GM23248 (cell line): Measurements from ENCODE around the gene SEZ6. TPM values are rescaled to one million over a fixed set of nuclear protein-coding genes. Genes with fewer than 3 reads are reported as not detected.

Experiments used
- DNase-seq: peaks from one replicate; pipeline ENCODE4 v3.0.0-alpha.2; 2015
- H2AFZ ChIP-seq: fragments of 200-600 bp; sonication (generic); 2 replicates; pipeline ENCODE4 v1.6.1; 2016; ENCODE audit warnings: antibody characterized with exemption
- H3F3A ChIP-seq: fragments of 200-600 bp; sonication (generic); 2 replicates; pipeline ENCODE4 v1.6.1; 2016; ENCODE audit warnings: mild to moderate bottlenecking, antibody characterized with exemption, mixed run types; ENCODE audit not compliant: insufficient read depth
- H3K27ac ChIP-seq: fragments of 200-600 bp; sonication (generic); 2 replicates; pipeline ENCODE4 v1.5.1; 2016; ENCODE audit warnings: mild to moderate bottlenecking
- H3K27me3 ChIP-seq: fragments of 200-600 bp; sonication (generic); replicated peaks from 2 replicates; pipeline ENCODE4 v1.6.1; 2016; ENCODE audit warnings: mild to moderate bottlenecking; ENCODE audit not compliant: insufficient read depth
- H3K36me3 ChIP-seq: fragments of 200-600 bp; sonication (generic); 2 replicates; pipeline ENCODE4 v1.6.1; 2016; ENCODE audit warnings: low read depth, mild to moderate bottlenecking
- H3K4me1 ChIP-seq: fragments of 200-600 bp; sonication (generic); 2 replicates; pipeline ENCODE4 v1.6.1; 2016; ENCODE audit warnings: mild to moderate bottlenecking; ENCODE audit not compliant: insufficient read depth
- H3K4me2 ChIP-seq: fragments of 200-600 bp; sonication (generic); one replicate; pipeline ENCODE4 v1.6.1; 2016; ENCODE audit warnings: mild to moderate bottlenecking; ENCODE audit not compliant: unreplicated experiment
- H3K4me3 ChIP-seq: fragments of 200-600 bp; sonication (generic); 2 replicates; pipeline ENCODE4 v1.5.1; 2016; ENCODE audit warnings: mild to moderate bottlenecking
- H3K79me2 ChIP-seq: fragments of 200-600 bp; sonication (generic); 2 replicates; pipeline ENCODE4 v1.6.1; 2016; ENCODE audit warnings: mild to moderate bottlenecking; ENCODE audit not compliant: insufficient read depth
- H3K9ac ChIP-seq: fragments of 200-600 bp; sonication (generic); 2 replicates; pipeline ENCODE4 v1.6.1; 2016; ENCODE audit warnings: mild to moderate bottlenecking
- H3K9me2 ChIP-seq: fragments of 200-600 bp; sonication (generic); 2 replicates; pipeline ENCODE4 v1.6.1; 2016; ENCODE audit warnings: mixed run types, mild to moderate bottlenecking, moderate library complexity; ENCODE audit not compliant: insufficient read depth
- H3K9me3 ChIP-seq: fragments of 200-600 bp; sonication (generic); one replicate; pipeline ENCODE4 v1.6.1; 2017; ENCODE audit warnings: low read depth
- H4K20me1 ChIP-seq: fragments of 200-600 bp; sonication (generic); 2 replicates; pipeline ENCODE4 v1.6.0; 2016; ENCODE audit not compliant: insufficient read depth
- EZH2 ChIP-seq: fragments of 200-600 bp; sonication (generic); IDR thresholded peaks from 2 replicates; pipeline ENCODE4 v1.6.1; 2018; ENCODE audit warnings: antibody characterized with exemption, mild to moderate bottlenecking; ENCODE audit not compliant: insufficient read depth, poor library complexity, severe bottlenecking
- EZH2phosphoT487 ChIP-seq: fragments of 200-600 bp; sonication (generic); IDR thresholded peaks from 2 replicates; pipeline ENCODE4 v1.6.1; 2018; ENCODE audit warnings: antibody characterized with exemption, moderate library complexity, mild to moderate bottlenecking, low read depth; ENCODE audit not compliant: insufficient read depth
- WGBS, 2 experiments: methylation state at CpG; one replicate each; pipeline ENCODE4 v1.1.6; 2015 to 2017; ENCODE audit warnings: low lambda C conversion rate in 2 of 2, low coverage in 1 of 2; ENCODE audit errors: missing lambda C conversion rate in 2 of 2; 5-methylcytosine and 5-hydroxymethylcytosine counted together
- in situ Hi-C: fragments of 300-500 bp; cut with MboI; formaldehyde crosslinking; loops from 2 replicates; pipeline ENCODE4 v1.15.0; 2020
- polyA plus RNA-seq: library from polyadenylated mRNA; unstranded; fragments of >200 nt; fragmentation: Nextera tagmentation; extraction: Ambion mirVana; gene quantifications from 2 replicates; pipeline ENCODE4 v1.2.1, GENCODE V29; 2016
- total RNA-seq: library from RNA; depleted of rRNA; stranded (reverse); fragments of >200 nt; shearing (Covaris generic); gene quantifications from 2 replicates; pipeline ENCODE4 v1.2.3, GENCODE V29; 2014

Gene SEZ6
- total and polyA plus RNA-seq, 2 experiments from 2014 or later = not detected

GRCh38 chr17:28975646-28976045 lies 30.2 kb downstream of the SEZ6 start:
- Histone ChIP-seq H4K20me1 (no peaks in the 10 kb centered on the region), H3K27me3 (peaks cover 18% of the 10 kb centered on the region), H2AFZ (no peak overlapping the region), H3K9me2 (no peaks in the 10 kb centered on the region), H3K9ac (no peak overlapping the region), H3K4me2 (no peak overlapping the region), H3K4me3 (no peak overlapping the region), H3K79me2 (no peaks in the 10 kb centered on the region), H3K36me3 (no peaks in the 10 kb centered on the region), H3F3A (no peaks in the 10 kb centered on the region), H3K4me1 (peaks cover 11% of the 10 kb centered on the region; the same call in 1 of the 2 replicates), H3K27ac (no peak overlapping the region), H3K9me3 (no peaks in the 10 kb centered on the region)
- DNase-seq = no peak
- in situ Hi-C loops = no loop called here
- TF ChIP-seq EZH2 (no peak), EZH2phosphoT487 (no peak)
- 34 to 42% methylated on average over 5 of the region's 5 CpGs for WGBS, 2 experiments

- Histone ChIP-seq H2AFZ (no peak overlapping the region), H4K20me1 (no peaks in the 10 kb centered on the region), H3K27me3 (peaks cover 18% of the 10 kb centered on the region), H3K27ac (no peak overlapping the region), H3K36me3 (no peaks in the 10 kb centered on the region), H3K9ac (no peak overlapping the region), H3F3A (no peaks in the 10 kb centered on the region), H3K4me2 (no peak overlapping the region), H3K9me3 (no peaks in the 10 kb centered on the region), H3K4me1 (peaks cover 11% of the 10 kb centered on the region; the same call in 1 of the 2 replicates), H3K4me3 (no peak overlapping the region), H3K79me2 (no peaks in the 10 kb centered on the region), H3K9me2 (no peaks in the 10 kb centered on the region)
- TF ChIP-seq EZH2phosphoT487 = no peak
- no peak for TF ChIP-seq EZH2
- DNase-seq = no peak
- WGBS, 2 experiments = 34 to 53% methylated on average over 2 of the region's 2 CpGs
- in situ Hi-C loops = no loop called here
Observed at GRCh38 chr17:28975031-28975430, 30.8 kb downstream of the SEZ6 start.

GRCh38 chr17:28974451-28974850 lies 31.4 kb downstream of the SEZ6 start:
- Histone ChIP-seq H3K4me1 (peaks cover 11% of the 10 kb centered on the region; the same call in 1 of the 2 replicates), H4K20me1 (no peaks in the 10 kb centered on the region), H3K4me3 (no peak overlapping the region), H3K27me3 (peaks cover 16% of the 10 kb centered on the region), H3K9ac (no peak overlapping the region), H3K4me2 (no peak overlapping the region), H3K79me2 (no peaks in the 10 kb centered on the region), H3K36me3 (no peaks in the 10 kb centered on the region), H3K9me2 (no peaks in the 10 kb centered on the region), H3K9me3 (no peaks in the 10 kb centered on the region), H3F3A (no peaks in the 10 kb centered on the region), H3K27ac (no peak overlapping the region), H2AFZ (no peak overlapping the region)
- in situ Hi-C loops = no loop called here
- TF ChIP-seq EZH2phosphoT487 (no peak), EZH2 (no peak)
- 82 to 87% methylated on average over 4 of the region's 4 CpGs for WGBS, 2 experiments
- DNase-seq = no peak

GRCh38 chr17:28973425-28973824 lies 32.4 kb downstream of the SEZ6 start:
- H3K4me1 ChIP-seq = peaks cover 11% of the 10 kb centered on the region; the same call in 1 of the 2 replicates
- no peak overlapping the region for H3K27ac ChIP-seq
- no peak overlapping the region for H3K4me2 ChIP-seq
- H3K79me2 ChIP-seq = no peaks in the 10 kb centered on the region
- peak; percentile 70 for DNase-seq
- H3K27me3 ChIP-seq = peaks cover 13% of the 10 kb centered on the region
- H3K9me2 ChIP-seq = no peaks in the 10 kb centered on the region
- no peaks in the 10 kb centered on the region for H4K20me1 ChIP-seq
- no peak for TF ChIP-seq EZH2phosphoT487
- no peak for TF ChIP-seq EZH2
- no peaks in the 10 kb centered on the region for H3F3A ChIP-seq
- H3K36me3 ChIP-seq = no peaks in the 10 kb centered on the region
- in situ Hi-C loops = no loop called here
- no peak overlapping the region for H3K9ac ChIP-seq
- 29 to 33% methylated on average over 2 of the region's 2 CpGs for WGBS, 2 experiments
- H3K4me3 ChIP-seq = no peak overlapping the region
- no peak overlapping the region for H2AFZ ChIP-seq
- no peaks in the 10 kb centered on the region for H3K9me3 ChIP-seq

- H3K4me2 ChIP-seq = no peak overlapping the region
- H3K79me2 ChIP-seq = no peaks in the 10 kb centered on the region
- no peaks in the 10 kb centered on the region for H3F3A ChIP-seq
- H3K4me1 ChIP-seq = peaks cover 11% of the 10 kb centered on the region; the same call in 1 of the 2 replicates
- H3K27ac ChIP-seq = no peak overlapping the region
- no peak overlapping the region for H2AFZ ChIP-seq
- no peaks in the 10 kb centered on the region for H4K20me1 ChIP-seq
- peaks cover 13% of the 10 kb centered on the region for H3K27me3 ChIP-seq
- H3K9ac ChIP-seq = no peak overlapping the region
- H3K36me3 ChIP-seq = no peaks in the 10 kb centered on the region
- no peak for TF ChIP-seq EZH2phosphoT487
- no peak for TF ChIP-seq EZH2
- no peak overlapping the region for H3K4me3 ChIP-seq
- no peaks in the 10 kb centered on the region for H3K9me3 ChIP-seq
- in situ Hi-C loops = no loop called here
- peak; percentile 51 for DNase-seq
- no peaks in the 10 kb centered on the region for H3K9me2 ChIP-seq
- 18 to 28% methylated on average over 9 to 10 of the region's 10 CpGs for WGBS, 2 experiments
Observed at GRCh38 chr17:28972437-28972836, 33.4 kb downstream of the SEZ6 start.
